Endothelial cell (in vitro differentiated cells): ENCODE measurements around the gene IFNA7. TPM values are rescaled to one million over a fixed set of nuclear protein-coding genes. Genes with fewer than 3 reads are reported as not detected.
"Not testable (repeated sequence)": the region's sequence is repeated elsewhere in the genome, so short reads cannot be mapped to it uniquely, and the experiment has no call there.

Source experiments
- DNase-seq: peaks from one replicate; pipeline ENCODE4 v3.0.0; 2021; ENCODE audit warnings: low spot score
- H3K27ac Mint-ChIP-seq: one replicate; pipeline ENCODE4 v1.8.0; 2021; ENCODE audit warnings: mixed read lengths, inconsistent platforms; ENCODE audit not compliant: unreplicated experiment
- H3K27me3 Mint-ChIP-seq: one replicate; pipeline ENCODE4 v1.8.0; 2021; ENCODE audit warnings: mild to moderate bottlenecking, moderate library complexity, mixed read lengths, inconsistent platforms; ENCODE audit not compliant: unreplicated experiment
- H3K36me3 Mint-ChIP-seq: one replicate; pipeline ENCODE4 v1.8.0; 2021; ENCODE audit warnings: mild to moderate bottlenecking, low read depth, mixed read lengths, inconsistent platforms; ENCODE audit not compliant: unreplicated experiment
- H3K4me1 Mint-ChIP-seq: one replicate; pipeline ENCODE4 v1.8.0; 2021; ENCODE audit warnings: mild to moderate bottlenecking, mixed read lengths, inconsistent platforms; ENCODE audit not compliant: unreplicated experiment
- H3K4me3 Mint-ChIP-seq: one replicate; pipeline ENCODE4 v1.8.0; 2021; ENCODE audit warnings: mild to moderate bottlenecking, mixed read lengths, inconsistent platforms; ENCODE audit not compliant: unreplicated experiment
- H3K9me3 Mint-ChIP-seq: one replicate; pipeline ENCODE4 v1.8.0; 2021; ENCODE audit warnings: mixed read lengths, inconsistent platforms; ENCODE audit not compliant: unreplicated experiment
- total RNA-seq: library from RNA; stranded (reverse); fragmentation: NEBNext Ultra II Directional; extraction: Animal tissue kit (Norgen Biotek cat#: 25700); gene quantifications from one replicate; pipeline ENCODE4 v1.2.1, GENCODE V29; 2021; ENCODE audit not compliant: unreplicated experiment
- TF ChIP-seq, protein P1 (sequence below): fragments of 200-600 bp; sonication (generic); IDR thresholded peaks from one replicate; pipeline ENCODE4 v1.5.0; 2021; ENCODE audit warnings: antibody characterized with exemption; ENCODE audit not compliant: unreplicated experiment

IFNA7 gene
- total RNA-seq, 1 donor from 2014 or later, result not detected

DNA sequence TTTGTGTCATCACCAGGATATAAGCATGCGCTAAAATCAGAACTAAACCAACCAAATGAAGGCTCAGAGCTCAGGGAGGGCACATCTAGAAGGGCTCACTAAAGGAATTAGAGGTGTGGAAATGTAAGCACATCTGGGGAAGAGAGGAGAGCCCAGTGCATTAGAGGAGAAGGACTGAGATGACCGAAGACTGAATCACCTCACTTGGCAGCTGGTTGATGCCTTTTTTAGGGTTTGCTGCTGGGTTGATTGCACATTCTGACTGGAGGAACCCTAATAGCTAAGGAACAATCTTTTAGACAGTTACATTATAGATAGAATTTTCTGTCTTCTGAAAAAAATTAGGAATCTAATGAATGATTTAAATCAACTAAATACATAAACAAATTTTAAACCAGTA lies 27.3 kb downstream of the IFNA7 start:
- Mint-ChIP-seq H3K4me1 (no peaks in the 10 kb centered on the region), H3K9me3 (no peaks in the 10 kb centered on the region), H3K27me3 (peaks cover 2% of the 10 kb centered on the region), H3K36me3 (no peaks in the 10 kb centered on the region), H3K4me3 (no peak overlapping the region), H3K27ac (no peak overlapping the region)
- TF ChIP-seq, protein P1, sequence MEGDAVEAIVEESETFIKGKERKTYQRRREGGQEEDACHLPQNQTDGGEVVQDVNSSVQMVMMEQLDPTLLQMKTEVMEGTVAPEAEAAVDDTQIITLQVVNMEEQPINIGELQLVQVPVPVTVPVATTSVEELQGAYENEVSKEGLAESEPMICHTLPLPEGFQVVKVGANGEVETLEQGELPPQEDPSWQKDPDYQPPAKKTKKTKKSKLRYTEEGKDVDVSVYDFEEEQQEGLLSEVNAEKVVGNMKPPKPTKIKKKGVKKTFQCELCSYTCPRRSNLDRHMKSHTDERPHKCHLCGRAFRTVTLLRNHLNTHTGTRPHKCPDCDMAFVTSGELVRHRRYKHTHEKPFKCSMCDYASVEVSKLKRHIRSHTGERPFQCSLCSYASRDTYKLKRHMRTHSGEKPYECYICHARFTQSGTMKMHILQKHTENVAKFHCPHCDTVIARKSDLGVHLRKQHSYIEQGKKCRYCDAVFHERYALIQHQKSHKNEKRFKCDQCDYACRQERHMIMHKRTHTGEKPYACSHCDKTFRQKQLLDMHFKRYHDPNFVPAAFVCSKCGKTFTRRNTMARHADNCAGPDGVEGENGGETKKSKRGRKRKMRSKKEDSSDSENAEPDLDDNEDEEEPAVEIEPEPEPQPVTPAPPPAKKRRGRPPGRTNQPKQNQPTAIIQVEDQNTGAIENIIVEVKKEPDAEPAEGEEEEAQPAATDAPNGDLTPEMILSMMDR, result no peak
- no peak for DNase-seq

DNA sequence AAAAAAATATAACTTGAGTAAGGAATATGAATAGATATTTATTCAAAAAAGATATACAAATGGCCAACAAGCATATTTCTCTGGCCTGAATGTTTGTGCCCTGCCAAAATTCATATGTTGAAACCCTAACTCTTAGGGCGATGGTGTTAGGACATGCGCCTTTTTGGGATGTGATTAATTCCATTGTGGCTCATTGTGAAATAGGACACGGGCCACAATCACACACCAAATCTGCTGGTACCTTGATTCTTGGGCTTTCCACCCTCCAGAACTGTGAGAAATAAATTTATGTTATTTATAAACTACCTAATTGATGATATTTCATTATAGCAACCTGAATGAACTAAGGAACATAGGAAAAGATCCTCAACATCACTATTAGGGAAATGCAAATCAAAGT lies 29.8 kb downstream of the IFNA7 start:
- Mint-ChIP-seq H3K4me1 (no peaks in the 10 kb centered on the region), H3K27ac (no peak overlapping the region), H3K4me3 (no peak overlapping the region), H3K36me3 (no peaks in the 10 kb centered on the region), H3K9me3 (no peaks in the 10 kb centered on the region), H3K27me3 (peaks cover 2% of the 10 kb centered on the region)
- DNase-seq, result no peak
- TF ChIP-seq, protein P1, result no peak

DNA sequence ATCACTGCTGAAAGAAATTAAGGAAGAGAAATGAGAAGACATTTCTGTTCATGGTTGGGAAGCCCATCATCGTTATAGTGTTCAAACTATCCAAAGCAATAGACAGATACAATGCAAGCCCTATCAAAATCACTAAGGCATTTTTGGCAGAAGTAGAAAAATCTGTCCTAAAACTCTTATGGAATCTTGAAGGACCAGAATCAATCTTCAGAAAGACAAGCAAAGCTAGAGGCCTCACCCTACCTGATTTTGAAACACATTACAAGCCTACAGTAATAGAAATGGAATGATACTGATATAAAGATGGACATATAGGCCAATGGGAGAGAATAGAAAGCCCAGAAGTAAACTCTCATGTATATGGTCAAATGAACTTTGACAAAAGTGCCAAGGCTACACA lies 30.7 kb downstream of the IFNA7 start:
- Mint-ChIP-seq H3K4me1 (no peaks in the 10 kb centered on the region), H3K4me3 (no peak overlapping the region), H3K9me3 (no peaks in the 10 kb centered on the region), H3K36me3 (no peaks in the 10 kb centered on the region), H3K27me3 (no peaks in the 10 kb centered on the region), H3K27ac (no peak overlapping the region)
- TF ChIP-seq, protein P1, result no peak
- DNase-seq, result no peak

DNA sequence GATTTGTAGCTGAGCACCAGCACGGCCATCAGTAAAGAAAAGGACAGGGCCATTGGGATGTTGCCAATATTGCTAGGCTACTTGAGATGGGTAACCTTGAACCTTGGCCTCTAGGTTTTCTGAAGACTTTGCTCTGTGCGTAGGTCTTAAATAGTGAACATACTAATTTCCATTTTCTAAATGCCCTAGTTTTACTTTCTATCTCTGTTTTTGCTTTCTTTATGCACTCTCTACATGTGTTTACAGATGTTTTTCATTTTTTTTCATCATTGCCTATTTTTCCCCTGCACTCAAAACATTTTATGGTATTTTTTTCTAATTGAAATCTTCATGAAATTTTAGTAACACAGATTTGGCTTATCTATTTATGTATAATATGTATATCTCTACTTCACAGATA lies 35.4 kb downstream of the IFNA7 start, which contains the start of gene IFNA21:
TSS of gene IFNA21 (minus strand) at position 101 of the 400 bp plus-strand sequence. CDS start at position 53, 48 bp downstream.
- not testable (repeated sequence) for H3K36me3 Mint-ChIP-seq, H3K27ac Mint-ChIP-seq, H3K4me1 Mint-ChIP-seq, H3K4me3 Mint-ChIP-seq, H3K27me3 Mint-ChIP-seq, DNase-seq, H3K9me3 Mint-ChIP-seq

DNA sequence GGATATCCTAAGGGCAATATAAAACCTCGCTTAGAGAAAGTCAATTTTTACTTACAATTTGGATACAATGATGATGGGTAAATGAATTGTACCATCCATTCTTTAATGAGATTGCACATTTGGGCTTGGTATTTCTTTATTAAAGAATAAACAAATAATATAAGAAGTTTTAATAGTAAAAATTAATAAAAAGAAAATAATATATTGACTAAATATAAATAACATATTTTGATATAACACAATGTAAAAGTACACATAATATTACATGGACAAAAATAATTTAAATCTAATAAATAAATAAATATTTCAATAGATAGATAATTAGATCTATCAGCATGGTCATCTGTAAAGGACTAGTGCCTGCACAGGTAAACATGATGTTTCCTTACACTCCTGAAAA lies 36.5 kb downstream of the IFNA7 start:
- Mint-ChIP-seq H3K27me3 (no peaks in the 10 kb centered on the region), H3K27ac (no peak overlapping the region), H3K4me3 (no peak overlapping the region), H3K9me3 (no peaks in the 10 kb centered on the region), H3K36me3 (no peaks in the 10 kb centered on the region), H3K4me1 (no peaks in the 10 kb centered on the region)
- no peak for DNase-seq
- TF ChIP-seq, protein P1, result no peak
